ENCODE data around the gene BOC. TPM values are rescaled to one million over a fixed set of nuclear protein-coding genes. Genes with fewer than 3 reads are reported as not detected.

Gene BOC
- total and polyA plus RNA-seq, 2 of the 4 experiments (the other 2 are of a cell fraction): 6.8 to 15.2 TPM

DNA sequence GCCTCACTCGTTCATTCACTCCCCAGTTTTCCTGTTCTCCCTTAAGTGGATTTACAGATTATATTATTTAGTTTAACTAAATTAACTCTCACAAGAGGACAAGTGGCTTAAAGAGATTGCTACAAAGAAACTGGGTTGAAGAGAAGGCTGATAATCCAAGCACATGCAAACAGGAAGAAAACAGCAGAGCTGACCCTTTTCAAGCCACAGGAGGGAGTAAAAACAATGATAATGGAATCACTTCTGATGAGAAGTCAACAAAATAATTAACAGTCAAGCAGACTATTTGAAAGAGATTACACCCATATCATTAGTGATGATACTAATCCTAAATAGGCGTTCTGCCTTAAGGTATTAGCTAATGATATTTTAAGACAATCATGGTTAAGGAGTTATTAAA lies 31.7 kb downstream of the BOC start:
- no peak overlapping the region for H3K4me2 ChIP-seq (ENCODE audit: low read depth, low read length)
- TF ChIP-seq POLR2A (IDR thresholded peaks at IDR 0.05; ENCODE audit: low read depth, low read length): no peak
- TF ChIP-seq SMC3 (IDR thresholded peaks at IDR 0.05; ENCODE audit: low read depth, low read length): no peak
- TF ChIP-seq, protein P1, sequence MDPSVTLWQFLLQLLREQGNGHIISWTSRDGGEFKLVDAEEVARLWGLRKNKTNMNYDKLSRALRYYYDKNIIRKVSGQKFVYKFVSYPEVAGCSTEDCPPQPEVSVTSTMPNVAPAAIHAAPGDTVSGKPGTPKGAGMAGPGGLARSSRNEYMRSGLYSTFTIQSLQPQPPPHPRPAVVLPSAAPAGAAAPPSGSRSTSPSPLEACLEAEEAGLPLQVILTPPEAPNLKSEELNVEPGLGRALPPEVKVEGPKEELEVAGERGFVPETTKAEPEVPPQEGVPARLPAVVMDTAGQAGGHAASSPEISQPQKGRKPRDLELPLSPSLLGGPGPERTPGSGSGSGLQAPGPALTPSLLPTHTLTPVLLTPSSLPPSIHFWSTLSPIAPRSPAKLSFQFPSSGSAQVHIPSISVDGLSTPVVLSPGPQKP (IDR thresholded peaks at IDR 0.05; ENCODE audit: borderline replicate concordance, low read depth, low read length): no peak
- no peak for TF ChIP-seq USF2 (IDR thresholded peaks at IDR 0.05; ENCODE audit: low read depth, low read length)
- peaks cover 2% of the 10 kb centered on the region; the same call in 1 of the 2 replicates for H3K27me3 ChIP-seq (ENCODE audit: control insufficient read depth, insufficient read depth, low read length)
- no peak overlapping the region for H3K9ac ChIP-seq (ENCODE audit: low read depth, low read length)
- ChIA-PET POLR2A (ENCODE audit: unreplicated experiment) (no interaction called here), CTCF (no interaction called here)
- H4K91ac ChIP-seq (ENCODE audit: insufficient read depth, low read depth, low read length): no peak overlapping the region
- DNase-seq (no peak), ATAC-seq (ENCODE audit: low read depth) (no peak)
- H2BK120ac ChIP-seq (ENCODE audit: low read depth, low read length): no peak overlapping the region
- no peak overlapping the region for H2AK5ac ChIP-seq (ENCODE audit: low read depth, low read length)
- dilution Hi-C loops (cut with HindIII; ENCODE audit: low sequenced_read_pairs, unreplicated experiment) (no loop called here), in situ Hi-C loops (cut with MboI; ENCODE audit: low sequenced_read_pairs) (no loop called here), intact Hi-C loops (cut with micrococcal nuclease) (no loop called here)
- H4K5ac ChIP-seq (ENCODE audit: low read depth, low read length): no peak overlapping the region
- H4K20me1 ChIP-seq (ENCODE audit: insufficient read depth, low read length): no peaks in the 10 kb centered on the region
- no peak overlapping the region for H4K8ac ChIP-seq (ENCODE audit: low read depth in 2 of 2, low read length in 2 of 2)
- WGBS, 2 experiments (ENCODE audit: extremely low coverage in 2 of 2, insufficient read length in 1 of 2): no CpG with 5 or more reads among the region's 2 CpGs
- no peak overlapping the region for H3K4me3 ChIP-seq (ENCODE audit: insufficient read depth, low read depth, low read length)
- H3K4me1 ChIP-seq (ENCODE audit: control insufficient read depth, insufficient read depth, low read length): peaks cover 13% of the 10 kb centered on the region
- no peak overlapping the region for H2AK9ac ChIP-seq (replicated peaks; ENCODE audit: low read depth, low read length, poor library complexity)
- no peaks in the 10 kb centered on the region for H3K79me1 ChIP-seq (ENCODE audit: low read depth in 1 of 2, low read length in 2 of 2)
- no peak overlapping the region for H3K23ac ChIP-seq (ENCODE audit: low read depth, low read length)
- no peak overlapping the region for H3K14ac ChIP-seq (replicated peaks; ENCODE audit: low read depth, low read length)
- H3K9me3 ChIP-seq (ENCODE audit: control insufficient read depth, insufficient read depth, low read length): no peaks in the 10 kb centered on the region
- no peak overlapping the region for H2AFZ ChIP-seq (replicated peaks; ENCODE audit: low read length, poor library complexity)
- no peak overlapping the region for H2BK5ac ChIP-seq (ENCODE audit: low read depth, low read length, poor library complexity, severe bottlenecking)
- H3K56ac ChIP-seq (ENCODE audit: extremely low read depth, insufficient read depth, low read length): no peak overlapping the region
- H2BK20ac ChIP-seq (ENCODE audit: low read depth, low read length): no peak overlapping the region
- H3K18ac ChIP-seq (ENCODE audit: low read depth, low read length): no peak overlapping the region
- H3K36me3 ChIP-seq (ENCODE audit: control insufficient read depth, insufficient read depth, low read length): no peaks in the 10 kb centered on the region
- no peak overlapping the region for H3K4ac ChIP-seq (ENCODE audit: low read depth, low read length)
- H2BK15ac ChIP-seq (ENCODE audit: low read depth, low read length): no peak overlapping the region
- no TSS peak for BruUV-seq (replicated peaks)
- no peak overlapping the region for H3K27ac ChIP-seq (ENCODE audit: insufficient read depth, low read length)
- peaks cover 6% of the 10 kb centered on the region; the same call in 1 of the 2 replicates for H3K9me1 ChIP-seq (ENCODE audit: insufficient read depth, low read length)
